K562 (cell line): ENCODE results near the gene CLEC10A. TPM values are rescaled to one million over a fixed set of nuclear protein-coding genes. Genes with fewer than 3 reads are reported as not detected.

Experiments used
- SP1 ChIP-seq: sonication (generic); formaldehyde crosslinking; IDR thresholded peaks from 2 replicates; pipeline ENCODE4 v1.8.1; 2022; ENCODE audit warnings: mild to moderate bottlenecking, missing genetic modification reagents
- ZKSCAN1 ChIP-seq: fragments of 150-350 bp; IDR thresholded peaks from 2 replicates; pipeline ENCODE4 v1.6.1; 2016; ENCODE audit warnings: low read depth, low read length
- ZNF324 ChIP-seq: fragments of 250-450 bp; sonication (Bioruptor Pico); IDR thresholded peaks from 2 replicates; pipeline ENCODE4 v1.4.0; 2020; ENCODE audit warnings: mild to moderate bottlenecking
- polyA plus RNA-seq, 8 experiments: library from polyadenylated mRNA; depleted of rRNA in 4 of 8; stranded (reverse) in 5 of 8; unstranded in 3 of 8; fragments of >200 nt; fragmentation: Nextera tagmentation in 2 of 8; fragmentation: Illumina TruSeq in 1 of 8; extraction: Ambion mirVana in 2 of 8; extraction: Trizol in 1 of 8; gene quantifications; 2 replicates each; pipeline versions ENCODE4 v1.2.1 to v1.2.3, GENCODE V29; 2011 to 2014; ENCODE audit warnings: inconsistent platforms in 1 of 8, missing spikeins in 1 of 8
- total RNA-seq, 7 experiments: library from RNA; depleted of rRNA in 6 of 7; stranded (reverse); fragments of >200 nt in 6 of 7; fragmentation: Illumina TruSeq in 2 of 7; extraction: Trizol in 2 of 7; gene quantifications; 2 replicates each; pipeline versions ENCODE4 v1.2.1 to v1.2.3, GENCODE V29; 2011 to 2021; ENCODE audit warnings: low replicate concordance in 1 of 7
- TF ChIP-seq, protein P1 (sequence below): fragments of 200-800 bp; sonication (Bioruptor generic); IDR thresholded peaks from 2 replicates; pipeline ENCODE4 v1.6.1; 2016; ENCODE audit warnings: missing genetic modification characterization, missing compliant biosample characterization
- TF ChIP-seq, protein P2 (sequence below): sonication (generic); formaldehyde crosslinking; IDR thresholded peaks from 2 replicates; pipeline ENCODE4 v1.8.0; 2022; ENCODE audit warnings: mild to moderate bottlenecking, missing genetic modification reagents

The CLEC10A gene
- total and polyA plus RNA-seq, 9 of the 15 experiments (the other 6 are each of a cell fraction or from before 2014, with no cell fraction given) = 0.04 to 0.11 (median 0.05) TPM; not detected in 6

DNA sequence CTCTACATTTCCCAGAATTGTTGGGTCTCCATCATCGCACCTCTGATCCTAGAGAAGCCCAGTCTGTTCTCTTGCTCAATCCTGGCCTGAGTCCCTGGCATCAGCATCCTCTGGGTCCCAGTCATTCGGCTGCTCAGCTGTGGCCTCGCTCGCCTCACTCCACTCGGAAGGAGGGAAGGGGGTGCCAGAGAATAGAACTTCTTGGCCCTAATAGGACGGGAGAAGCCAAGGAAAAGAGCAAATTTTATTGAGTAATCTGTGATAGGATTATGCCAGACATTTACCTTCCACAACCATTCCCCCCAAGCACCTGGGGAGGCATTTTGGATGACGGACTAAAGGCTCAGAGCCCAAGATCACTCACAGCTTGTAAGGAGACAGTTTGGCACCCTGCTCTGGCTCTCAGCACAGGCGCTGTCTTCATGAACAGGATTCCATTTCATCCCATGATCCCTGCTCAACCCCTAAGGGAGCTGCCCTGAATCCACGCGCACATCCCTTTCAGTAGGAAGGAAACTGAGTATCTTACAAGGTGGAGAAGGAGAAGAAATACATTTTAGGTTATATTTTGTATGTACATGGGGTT lies 498 bp upstream of the CLEC10A start (continued):
- TF ChIP-seq, protein P1, sequence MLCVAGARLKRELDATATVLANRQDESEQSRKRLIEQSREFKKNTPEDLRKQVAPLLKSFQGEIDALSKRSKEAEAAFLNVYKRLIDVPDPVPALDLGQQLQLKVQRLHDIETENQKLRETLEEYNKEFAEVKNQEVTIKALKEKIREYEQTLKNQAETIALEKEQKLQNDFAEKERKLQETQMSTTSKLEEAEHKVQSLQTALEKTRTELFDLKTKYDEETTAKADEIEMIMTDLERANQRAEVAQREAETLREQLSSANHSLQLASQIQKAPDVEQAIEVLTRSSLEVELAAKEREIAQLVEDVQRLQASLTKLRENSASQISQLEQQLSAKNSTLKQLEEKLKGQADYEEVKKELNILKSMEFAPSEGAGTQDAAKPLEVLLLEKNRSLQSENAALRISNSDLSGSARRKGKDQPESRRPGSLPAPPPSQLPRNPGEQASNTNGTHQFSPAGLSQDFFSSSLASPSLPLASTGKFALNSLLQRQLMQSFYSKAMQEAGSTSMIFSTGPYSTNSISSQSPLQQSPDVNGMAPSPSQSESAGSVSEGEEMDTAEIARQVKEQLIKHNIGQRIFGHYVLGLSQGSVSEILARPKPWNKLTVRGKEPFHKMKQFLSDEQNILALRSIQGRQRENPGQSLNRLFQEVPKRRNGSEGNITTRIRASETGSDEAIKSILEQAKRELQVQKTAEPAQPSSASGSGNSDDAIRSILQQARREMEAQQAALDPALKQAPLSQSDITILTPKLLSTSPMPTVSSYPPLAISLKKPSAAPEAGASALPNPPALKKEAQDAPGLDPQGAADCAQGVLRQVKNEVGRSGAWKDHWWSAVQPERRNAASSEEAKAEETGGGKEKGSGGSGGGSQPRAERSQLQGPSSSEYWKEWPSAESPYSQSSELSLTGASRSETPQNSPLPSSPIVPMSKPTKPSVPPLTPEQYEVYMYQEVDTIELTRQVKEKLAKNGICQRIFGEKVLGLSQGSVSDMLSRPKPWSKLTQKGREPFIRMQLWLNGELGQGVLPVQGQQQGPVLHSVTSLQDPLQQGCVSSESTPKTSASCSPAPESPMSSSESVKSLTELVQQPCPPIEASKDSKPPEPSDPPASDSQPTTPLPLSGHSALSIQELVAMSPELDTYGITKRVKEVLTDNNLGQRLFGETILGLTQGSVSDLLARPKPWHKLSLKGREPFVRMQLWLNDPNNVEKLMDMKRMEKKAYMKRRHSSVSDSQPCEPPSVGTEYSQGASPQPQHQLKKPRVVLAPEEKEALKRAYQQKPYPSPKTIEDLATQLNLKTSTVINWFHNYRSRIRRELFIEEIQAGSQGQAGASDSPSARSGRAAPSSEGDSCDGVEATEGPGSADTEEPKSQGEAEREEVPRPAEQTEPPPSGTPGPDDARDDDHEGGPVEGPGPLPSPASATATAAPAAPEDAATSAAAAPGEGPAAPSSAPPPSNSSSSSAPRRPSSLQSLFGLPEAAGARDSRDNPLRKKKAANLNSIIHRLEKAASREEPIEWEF (CRISPR knock-in tag) = no peak
- TF ChIP-seq, protein P2, sequence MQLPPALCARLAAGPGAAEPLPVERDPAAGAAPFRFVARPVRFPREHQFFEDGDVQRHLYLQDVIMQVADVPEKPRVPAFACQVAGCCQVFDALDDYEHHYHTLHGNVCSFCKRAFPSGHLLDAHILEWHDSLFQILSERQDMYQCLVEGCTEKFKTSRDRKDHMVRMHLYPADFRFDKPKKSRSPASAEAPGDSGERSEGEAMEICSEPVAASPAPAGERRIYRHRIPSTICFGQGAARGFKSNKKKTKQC (CRISPR knock-in tag) = no peak
- TF ChIP-seq ZNF324 (CRISPR knock-in tag) = no peak
- no peak for TF ChIP-seq SP1 (CRISPR knock-in tag)
- no peak for TF ChIP-seq ZKSCAN1
